HG02884 (cell line): ENCODE measurements around the gene USP6NL.
"Not testable (repeated sequence)": the region's sequence is repeated elsewhere in the genome, so short reads cannot be mapped to it uniquely, and the experiment has no call there.

Experiments used
- ATAC-seq: cut with Tn5 transposase; IDR thresholded peaks from one replicate; pipeline ENCODE4 v1.9.1; 2021; ENCODE audit warnings: mild to moderate bottlenecking, moderate library complexity; ENCODE audit not compliant: unreplicated experiment

Gene USP6NL

DNA sequence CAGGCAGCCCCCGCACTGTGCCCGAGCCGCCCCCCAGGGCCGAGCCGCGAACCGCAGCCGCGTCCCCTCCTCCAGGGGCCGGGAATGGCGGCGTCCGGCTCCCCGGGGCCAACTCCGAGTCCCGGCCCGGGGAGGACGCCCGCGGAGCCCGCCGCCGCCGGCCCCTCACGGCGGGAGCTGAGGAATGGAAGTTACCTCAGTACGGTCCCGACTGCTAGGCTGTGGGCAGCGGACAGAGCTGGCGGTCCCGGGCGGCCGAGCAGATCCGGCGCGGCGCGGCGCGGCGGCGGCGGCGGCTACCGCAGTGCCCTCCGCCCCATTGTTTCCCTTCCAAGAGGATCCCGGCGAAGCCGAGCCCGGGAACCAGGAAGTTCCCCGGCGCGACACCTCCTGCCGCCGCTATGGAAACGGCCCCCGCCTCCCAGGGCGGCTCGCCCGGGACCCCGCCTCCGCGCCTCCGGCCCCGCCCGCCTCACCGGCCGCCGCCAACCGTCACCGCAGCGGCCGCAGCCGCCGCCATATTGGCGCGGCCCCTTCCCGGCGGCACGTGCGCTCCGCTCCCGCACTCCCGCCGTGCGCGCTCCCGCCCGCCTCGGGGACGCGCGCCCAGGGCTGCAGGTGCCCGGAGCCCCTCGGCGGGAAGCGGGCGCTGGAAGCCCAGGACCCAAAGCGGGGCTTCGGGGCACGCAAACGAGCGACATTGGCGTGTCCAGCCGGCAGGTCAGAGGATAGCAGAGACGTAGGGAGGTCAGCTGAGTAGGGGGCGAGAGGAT is at the start of gene USP6NL:
USP6NL (minus strand) TSS at position 403 of the 773 bp plus-strand sequence. CDS start 14,016 bp downstream, outside the sequence.
- peak; percentile 49 for ATAC-seq

DNA sequence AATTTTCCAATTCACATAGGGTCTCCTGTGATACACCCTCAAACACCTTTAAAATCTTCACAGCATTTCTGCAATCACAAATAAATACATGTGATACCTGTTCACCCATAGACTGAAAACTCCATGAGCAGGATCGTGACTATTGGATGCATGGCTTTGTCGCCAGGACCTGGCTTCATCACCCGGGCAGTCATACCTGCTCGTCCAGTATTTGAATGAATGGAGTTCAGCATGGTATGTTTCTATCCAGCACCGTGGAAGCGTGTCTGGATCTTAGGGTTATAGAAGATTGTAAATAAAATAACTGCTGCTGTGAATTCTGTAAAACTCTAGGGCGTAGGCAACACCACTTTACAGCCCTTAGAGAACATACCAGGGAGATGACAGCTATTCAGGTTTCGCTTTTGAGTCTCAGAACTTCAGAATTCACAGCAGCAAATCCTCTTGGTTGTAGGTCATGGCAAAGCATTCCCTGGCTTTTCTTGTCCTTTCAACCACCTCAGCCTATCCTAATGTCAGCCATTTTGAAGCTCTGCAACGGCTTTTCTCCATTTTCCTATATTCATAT is 47.4 kb upstream of the USP6NL start:
- no peak for ATAC-seq

DNA sequence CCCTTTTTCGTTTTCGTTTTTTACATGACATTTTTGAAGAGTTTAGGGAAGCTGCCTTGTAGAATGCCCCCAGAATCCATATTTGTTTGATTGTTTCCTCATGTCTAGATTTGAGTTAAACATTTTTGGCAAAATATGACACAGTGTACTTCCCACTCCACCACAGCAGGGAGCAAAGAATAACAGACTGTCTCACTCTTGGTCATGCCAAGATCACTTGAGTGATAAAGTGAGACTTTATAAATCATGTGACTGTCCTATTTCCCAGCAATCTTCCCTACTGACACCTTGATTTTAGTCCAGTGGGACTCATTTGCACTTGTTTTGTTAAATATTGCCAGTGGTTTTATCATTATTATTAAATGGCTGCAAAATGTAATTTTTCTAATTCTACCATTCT is 44.4 kb upstream of the USP6NL start:
- ATAC-seq, result no peak

DNA sequence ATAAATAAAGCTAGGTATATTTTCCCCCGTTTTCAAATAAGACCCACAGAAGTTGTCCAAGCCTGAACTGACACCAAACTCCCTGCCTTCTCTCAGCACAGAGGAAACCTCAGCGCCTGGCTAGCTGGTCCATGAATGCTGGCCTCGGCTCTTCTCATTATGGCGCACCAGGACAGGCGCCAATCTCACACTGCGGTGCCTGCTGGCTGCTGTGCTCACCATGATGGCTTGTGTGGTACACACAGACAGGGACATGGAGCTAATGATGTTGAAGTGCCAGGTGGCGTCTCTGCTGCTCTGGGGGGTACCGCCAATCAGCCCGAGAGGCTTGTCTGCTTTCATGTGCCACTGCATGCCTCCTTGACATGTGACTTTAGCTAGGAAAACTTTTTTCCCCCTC is 43.2 kb upstream of the USP6NL start:
- no peak for ATAC-seq

- no peak for ATAC-seq
These were observed 42.5 kb upstream of the USP6NL start for GRCh38 chr10:11653758-11654471.

DNA sequence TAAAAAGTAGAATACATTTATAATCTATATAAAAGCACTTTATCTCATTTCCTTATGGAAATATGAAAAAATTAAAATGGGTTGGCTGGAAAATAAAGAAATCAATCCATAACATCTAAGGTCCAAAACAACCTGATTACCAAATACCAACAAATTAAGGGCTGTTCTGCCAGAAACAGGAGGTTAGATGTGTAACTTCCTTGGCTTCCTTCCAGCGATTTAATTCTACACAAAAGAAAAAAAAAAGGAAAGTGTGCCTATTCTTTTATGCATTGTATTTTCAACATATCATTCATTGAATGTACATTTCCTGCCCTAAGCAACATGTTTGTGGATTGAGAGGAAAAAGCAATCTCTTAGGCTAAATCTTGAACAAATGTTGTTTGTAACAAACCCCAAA is 36.2 kb upstream of the USP6NL start:
- no peak for ATAC-seq

GRCh38 chr10:11646450-11646849 is 35.0 kb upstream of the USP6NL start:
- ATAC-seq, result no peak

DNA sequence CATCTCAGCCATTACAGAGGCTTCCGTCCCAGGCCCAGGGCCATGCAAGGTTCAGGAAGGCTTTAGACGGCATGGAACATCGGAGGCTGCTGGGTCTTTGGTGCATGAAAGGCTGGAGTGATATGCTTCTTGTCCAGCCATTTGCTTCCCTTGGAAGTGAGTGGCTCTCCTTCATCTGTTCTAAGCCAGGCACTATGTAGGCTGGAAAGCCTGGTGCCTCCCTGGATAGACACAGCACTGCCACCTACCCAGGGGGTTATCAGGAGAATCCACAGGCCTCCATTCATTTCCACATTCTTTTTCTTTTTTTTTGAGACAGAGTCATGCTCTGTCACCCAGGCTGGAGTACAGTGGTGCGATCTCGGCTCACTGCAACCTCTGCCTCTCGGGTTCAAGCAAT is 31.6 kb upstream of the USP6NL start:
- no peak for ATAC-seq

DNA sequence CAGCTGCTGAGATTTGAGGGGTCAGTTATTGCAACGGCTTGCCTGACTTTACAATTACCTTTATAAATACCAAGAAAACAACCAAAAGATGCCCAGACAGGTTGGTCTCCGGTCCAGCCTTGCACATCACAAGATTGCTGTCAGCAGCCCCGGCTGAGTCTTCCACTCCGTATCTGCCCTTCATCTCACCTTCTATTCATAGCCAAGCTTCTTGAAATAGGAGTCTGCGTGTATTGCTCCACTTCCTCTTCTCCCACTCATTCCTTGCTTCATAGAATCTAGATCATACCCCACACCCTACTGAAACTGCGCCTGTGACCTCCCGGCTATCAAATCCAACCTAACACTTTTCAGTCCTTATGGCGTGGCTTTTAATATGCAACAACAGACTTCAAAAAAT is 31.1 kb upstream of the USP6NL start:
- ATAC-seq, result no peak

- no peak for ATAC-seq
These were observed 28.7 kb upstream of the USP6NL start for GRCh38 chr10:11639849-11640764.

DNA sequence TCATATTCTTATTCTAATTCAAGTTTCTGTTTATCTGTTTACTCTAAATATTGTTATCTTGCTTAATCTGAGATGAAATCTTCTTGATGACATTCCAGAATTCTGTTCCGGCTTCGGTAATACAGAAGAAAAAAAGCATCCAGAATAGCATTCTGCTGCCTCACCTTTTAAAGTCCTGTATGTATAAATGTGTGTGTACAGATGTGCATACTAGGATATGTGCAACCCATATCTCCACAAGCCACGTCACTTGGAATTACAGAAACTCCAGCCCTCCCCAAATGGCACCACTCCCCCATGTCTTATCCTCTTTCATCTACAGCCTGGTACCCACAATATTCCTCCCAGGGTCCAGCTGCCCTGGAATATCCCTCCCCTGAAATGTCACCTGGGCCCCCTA is 27.9 kb upstream of the USP6NL start:
- ATAC-seq, result no peak

- peak; percentile 87 for ATAC-seq
These were observed 26.7 kb upstream of the USP6NL start for GRCh38 chr10:11638055-11638698.

DNA sequence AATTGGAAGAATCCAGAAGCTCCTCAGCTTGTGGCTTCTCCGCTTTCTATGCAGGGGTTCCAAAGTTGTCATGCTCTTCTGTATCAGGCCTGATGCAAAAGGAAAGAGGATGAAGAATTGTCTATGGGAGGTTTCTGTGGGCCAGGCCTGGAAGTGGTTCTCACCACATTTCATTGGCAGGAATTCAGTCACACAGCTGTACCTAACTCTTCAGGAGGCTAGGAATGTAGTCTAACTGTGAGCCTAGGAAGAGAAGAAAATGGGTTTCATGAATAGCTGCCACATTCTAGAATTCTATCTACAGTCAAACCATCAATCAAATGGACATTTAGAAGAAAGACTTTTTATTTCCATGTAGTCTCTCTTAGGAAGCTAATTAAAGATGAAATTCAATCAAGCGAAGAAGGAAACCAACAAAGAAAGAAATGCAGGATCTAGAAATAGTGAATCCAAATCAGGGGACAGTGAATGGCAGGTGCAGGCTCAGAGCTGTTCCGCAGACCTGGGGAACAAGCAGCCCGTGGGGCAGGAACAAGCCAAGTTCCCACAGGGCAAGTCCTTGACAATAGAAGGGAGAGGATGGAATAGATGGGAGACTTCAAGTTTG is 25.4 kb upstream of the USP6NL start:
- no peak for ATAC-seq

DNA sequence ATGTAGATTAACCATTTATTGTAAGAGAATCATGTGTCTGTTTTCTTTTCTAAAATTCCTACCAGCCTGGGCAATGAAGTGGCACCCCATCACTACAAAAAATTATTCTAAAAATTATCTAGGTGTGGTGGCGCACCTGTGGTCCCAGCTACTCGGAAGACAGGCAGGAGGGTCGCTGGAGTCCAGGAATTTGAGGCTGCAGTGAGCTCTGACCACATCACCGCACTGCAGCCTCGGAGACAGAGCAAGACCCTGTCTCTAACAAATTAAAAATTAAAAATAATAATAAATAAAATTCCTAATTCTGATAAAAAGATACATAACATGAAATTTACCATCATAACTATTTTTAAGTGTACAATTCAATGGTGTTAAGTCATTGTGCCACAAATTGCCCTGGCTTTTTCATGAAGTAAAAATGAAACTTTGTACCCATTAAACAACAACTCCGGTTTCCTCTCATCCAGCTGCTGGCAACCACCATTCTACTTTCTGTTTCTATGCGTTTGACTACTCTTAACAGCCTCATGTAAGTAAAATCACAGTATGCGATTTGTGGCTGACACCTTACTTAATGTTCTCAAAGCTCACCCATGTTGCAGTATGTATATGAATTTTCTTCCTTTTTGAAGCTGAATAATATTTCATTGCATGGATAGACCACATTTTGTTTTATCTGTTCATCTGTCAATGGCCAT is 20.6 kb upstream of the USP6NL start:
- ATAC-seq, result peak; percentile 99

DNA sequence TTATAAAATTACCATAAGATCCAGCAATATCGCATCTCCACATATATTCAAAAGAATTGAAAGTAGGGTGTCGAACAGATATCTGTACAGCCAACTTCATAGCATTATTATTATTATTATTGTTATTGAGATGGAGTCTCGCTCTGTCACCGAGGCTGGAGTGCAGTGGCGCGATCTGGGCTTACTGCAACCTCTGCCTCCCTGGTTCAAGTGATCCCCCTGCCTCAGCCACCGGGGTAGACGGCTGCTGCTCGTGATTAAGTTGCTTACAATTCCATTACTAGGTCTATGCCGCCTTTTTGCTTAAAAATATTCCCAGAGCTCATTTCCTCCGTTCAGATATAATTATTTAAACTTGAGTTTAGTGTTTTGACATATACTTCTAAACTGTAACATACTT is 19.8 kb upstream of the USP6NL start:
- no peak for ATAC-seq

- no peak for ATAC-seq
These were observed 18.3 kb upstream of the USP6NL start for GRCh38 chr10:11629731-11630130.

DNA sequence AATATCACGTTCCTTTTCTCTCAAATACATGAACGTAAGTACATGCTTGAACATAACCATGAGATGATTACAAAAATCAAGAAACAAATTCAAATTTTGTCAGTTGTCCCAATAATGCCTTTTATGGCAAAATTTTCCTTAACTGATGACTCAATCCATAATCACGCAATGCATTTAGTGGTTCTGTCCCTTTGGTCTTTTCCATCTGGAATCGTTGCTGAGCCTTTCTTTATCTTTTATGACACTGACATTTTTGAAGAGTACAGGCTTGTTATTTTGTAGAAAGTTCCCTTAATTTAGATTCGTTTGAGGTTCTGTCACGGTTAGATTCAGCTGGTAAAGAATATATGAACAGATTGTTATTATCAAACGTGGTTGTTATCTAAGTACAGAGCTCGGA is 16.5 kb upstream of the USP6NL start:
- ATAC-seq, result not testable (repeated sequence)

DNA sequence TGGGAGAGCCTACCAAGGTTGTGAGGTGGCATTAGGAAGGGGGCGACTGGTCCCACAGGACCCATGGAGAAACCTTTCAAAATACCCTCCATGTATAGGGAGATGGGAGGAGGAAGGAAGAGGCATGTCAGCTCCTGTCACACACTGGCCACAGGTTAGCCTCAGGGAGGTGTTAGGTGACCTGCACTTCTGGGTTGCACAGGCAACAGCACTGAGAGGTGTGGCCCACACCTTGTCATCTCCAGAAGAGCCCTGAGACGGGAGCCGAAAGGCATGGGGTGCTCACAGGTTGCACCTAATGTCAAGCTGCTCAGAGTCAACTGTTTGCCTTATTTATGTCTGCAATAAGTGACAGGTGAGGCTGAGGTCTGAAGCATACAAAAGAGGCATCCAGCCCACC is 14.6 kb upstream of the USP6NL start:
- ATAC-seq, result no peak

GRCh38 chr10:11625019-11625735 is 13.7 kb upstream of the USP6NL start:
- ATAC-seq, result peak; percentile 92
